HEK293T (cell line): ENCODE results near the gene ZNF639.

Experiments used
- CTCF ChIA-PET: fragments of 350-600 bp; formaldehyde crosslinking; extraction: SDS; loops from one replicate; lab custom pipeline; 2021; ENCODE audit warnings: antibody characterized with exemption, inconsistent platforms; lab: Yijun Ruan, JAX
- POLR2A ChIA-PET: fragments of 350-600 bp; formaldehyde crosslinking; extraction: SDS; loops from one replicate; lab custom pipeline; 2020; ENCODE audit warnings: antibody characterized with exemption, inconsistent platforms; lab: Yijun Ruan, JAX
- DNase-seq: peaks from one replicate; pipeline ENCODE4 v3.0.0; 2012; ENCODE audit warnings: mixed read lengths; ENCODE audit errors: extremely low spot score
- ARNT ChIP-seq: fragments of 450-650 bp; IDR thresholded peaks from 2 replicates; pipeline ENCODE4 v1.6.1; 2017; ENCODE audit warnings: mild to moderate bottlenecking
- BHLHE40 ChIP-seq: fragments of 450-650 bp; IDR thresholded peaks from 2 replicates; pipeline ENCODE4 v1.6.1; 2016; ENCODE audit warnings: mild to moderate bottlenecking, moderate library complexity, borderline replicate concordance
- CTBP1 ChIP-seq: fragments of 450-650 bp; IDR thresholded peaks from 2 replicates; pipeline ENCODE4 v1.6.1; 2016; ENCODE audit warnings: borderline replicate concordance
- ELF4 ChIP-seq: fragments of 450-650 bp; IDR thresholded peaks from 2 replicates; pipeline ENCODE4 v1.6.1; 2017; ENCODE audit warnings: antibody characterized with exemption
- FOXA1 ChIP-seq: fragments of 450-650 bp; IDR thresholded peaks from 2 replicates; pipeline ENCODE4 v1.6.1; 2016; ENCODE audit warnings: mild to moderate bottlenecking
- FOXK2 ChIP-seq: fragments of 450-650 bp; IDR thresholded peaks from 2 replicates; pipeline ENCODE4 v1.6.1; 2016; ENCODE audit warnings: mild to moderate bottlenecking
- FOXM1 ChIP-seq: fragments of 450-650 bp; IDR thresholded peaks from 2 replicates; pipeline ENCODE4 v1.6.1; 2017; ENCODE audit warnings: mild to moderate bottlenecking, borderline replicate concordance
- HDGF ChIP-seq: fragments of 450-650 bp; IDR thresholded peaks from 2 replicates; pipeline ENCODE4 v1.6.1; 2017; ENCODE audit warnings: antibody characterized with exemption, borderline replicate concordance
- L3MBTL2 ChIP-seq: fragments of 450-650 bp; conservative IDR thresholded peaks from 2 replicates; pipeline ENCODE4 v1.6.1; 2016; ENCODE audit warnings: mild to moderate bottlenecking
- LEF1 ChIP-seq: fragments of 450-650 bp; IDR thresholded peaks from 2 replicates; pipeline ENCODE4 v1.6.1; 2017; ENCODE audit warnings: mild to moderate bottlenecking, borderline replicate concordance
- NFRKB ChIP-seq: fragments of 450-650 bp; IDR thresholded peaks from 2 replicates; pipeline ENCODE4 v1.6.1; 2016; ENCODE audit warnings: mild to moderate bottlenecking, moderate library complexity
- SP1 ChIP-seq: fragments of 450-650 bp; IDR thresholded peaks from 2 replicates; pipeline ENCODE4 v1.6.1; 2017
- SUZ12 ChIP-seq: fragments of 450-650 bp; IDR thresholded peaks from 2 replicates; pipeline ENCODE4 v1.6.1; 2016; ENCODE audit warnings: mild to moderate bottlenecking
- TARDBP ChIP-seq: fragments of 450-650 bp; IDR thresholded peaks from 2 replicates; pipeline ENCODE4 v1.6.1; 2016
- ZNF384 ChIP-seq: fragments of 450-650 bp; IDR thresholded peaks from 2 replicates; pipeline ENCODE4 v1.6.1; 2016
- TF ChIP-seq, protein P1 (sequence below): fragments of 450-650 bp; IDR thresholded peaks from 2 replicates; pipeline ENCODE4 v1.6.1; 2016

ZNF639 gene

DNA sequence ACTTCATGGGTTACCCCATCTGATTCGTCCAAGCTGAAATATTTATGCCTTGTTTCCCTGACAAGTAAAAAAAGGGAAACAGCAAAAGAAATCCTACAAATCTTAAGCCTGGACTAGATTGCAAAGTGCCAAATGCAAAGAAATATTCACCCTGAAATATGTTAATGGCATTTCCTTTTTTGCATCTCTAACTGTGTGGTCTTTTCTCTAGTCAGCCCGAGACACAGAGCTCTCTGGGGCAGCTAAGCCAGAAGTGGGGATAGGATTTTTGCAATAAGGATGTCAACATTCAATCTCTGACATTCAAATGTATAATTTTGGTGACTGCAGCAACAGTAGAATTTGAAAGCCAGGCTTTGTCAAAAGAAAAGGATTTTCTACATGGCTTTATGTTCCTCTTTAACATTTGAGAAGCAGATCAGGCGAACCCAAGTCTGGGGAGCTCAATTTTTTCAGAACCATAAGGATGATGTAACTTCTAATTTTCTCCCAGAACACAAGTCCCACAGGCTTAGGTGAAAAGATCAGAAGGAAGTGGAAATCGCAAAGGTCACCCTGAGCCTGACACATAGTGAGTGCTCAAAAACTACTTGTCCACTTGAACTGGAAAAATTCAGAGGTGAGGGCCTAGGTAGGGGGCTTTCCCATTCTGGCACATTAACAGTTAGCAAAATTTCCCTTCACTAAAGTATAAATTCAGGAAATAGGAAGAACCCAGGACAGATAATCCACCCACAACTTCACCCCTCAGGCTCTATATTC, 43.7 kb upstream of the ZNF639 start:
- POLR2A ChIA-PET: no interaction called here
- CTCF ChIA-PET: interaction anchor here (0.6 to 0.7 kb wide), 2 partner anchors 10 to 18 kb away, joined by 3 read pairs; no protein-coding TSS in a partner anchor
- no peak for TF ChIP-seq NFRKB
- TF ChIP-seq ZNF384: no peak
- no peak for TF ChIP-seq FOXA1
- no peak for TF ChIP-seq FOXK2
- TF ChIP-seq ARNT: no peak
- TF ChIP-seq FOXM1: no peak
- TF ChIP-seq SP1: no peak
- TF ChIP-seq L3MBTL2: no peak
- TF ChIP-seq, protein P1, sequence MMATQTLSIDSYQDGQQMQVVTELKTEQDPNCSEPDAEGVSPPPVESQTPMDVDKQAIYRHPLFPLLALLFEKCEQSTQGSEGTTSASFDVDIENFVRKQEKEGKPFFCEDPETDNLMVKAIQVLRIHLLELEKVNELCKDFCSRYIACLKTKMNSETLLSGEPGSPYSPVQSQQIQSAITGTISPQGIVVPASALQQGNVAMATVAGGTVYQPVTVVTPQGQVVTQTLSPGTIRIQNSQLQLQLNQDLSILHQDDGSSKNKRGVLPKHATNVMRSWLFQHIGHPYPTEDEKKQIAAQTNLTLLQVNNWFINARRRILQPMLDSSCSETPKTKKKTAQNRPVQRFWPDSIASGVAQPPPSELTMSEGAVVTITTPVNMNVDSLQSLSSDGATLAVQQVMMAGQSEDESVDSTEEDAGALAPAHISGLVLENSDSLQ: no peak
- TF ChIP-seq SUZ12: no peak
- TF ChIP-seq LEF1: no peak
- no peak for TF ChIP-seq CTBP1
- TF ChIP-seq HDGF: no peak
- TF ChIP-seq ELF4: no peak
- DNase-seq: no peak

- DNase-seq: no peak
- ChIA-PET CTCF (interaction anchor here (0.7 kb wide), 1 partner anchor 9 kb away, joined by 3 read pairs; no protein-coding TSS in a partner anchor), POLR2A (no interaction called here)
- TF ChIP-seq FOXM1: no peak
- no peak for TF ChIP-seq FOXA1
- TF ChIP-seq, protein P1: no peak
- TF ChIP-seq HDGF: no peak
- TF ChIP-seq BHLHE40: no peak
- TF ChIP-seq LEF1: no peak
- no peak for TF ChIP-seq CTBP1
- TF ChIP-seq ARNT: no peak
- TF ChIP-seq TARDBP: no peak
- no peak for TF ChIP-seq SUZ12
- no peak for TF ChIP-seq L3MBTL2
- no peak for TF ChIP-seq SP1
- TF ChIP-seq ELF4: no peak
- no peak for TF ChIP-seq FOXK2
- TF ChIP-seq NFRKB: no peak
These were observed 43.0 kb upstream of the ZNF639 start for GRCh38 chr3:179279837-179280236.

DNA sequence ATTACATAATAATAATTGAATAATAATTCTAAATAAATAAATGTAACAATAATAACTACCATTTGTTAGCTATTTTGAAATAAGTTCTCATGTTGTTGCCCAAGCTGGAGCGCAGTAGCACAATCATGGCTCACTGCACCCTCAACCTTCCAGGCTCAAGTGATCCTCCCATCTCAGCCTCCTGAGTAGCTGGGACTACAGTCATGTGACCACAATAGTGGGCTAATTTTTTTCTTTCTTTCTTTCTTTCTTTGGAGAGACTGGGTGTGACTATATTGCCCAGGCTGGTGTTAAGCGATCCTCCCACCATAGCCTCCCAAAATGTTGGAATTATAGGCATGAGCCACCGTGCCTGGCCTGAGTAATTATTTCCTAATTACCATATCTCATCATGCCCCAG, 41.0 kb upstream of the ZNF639 start:
- ChIA-PET CTCF (no interaction called here), POLR2A (no interaction called here)
- TF ChIP-seq LEF1 (no peak), CTBP1 (no peak), BHLHE40 (no peak), ZNF384 (no peak), FOXK2 (no peak), FOXM1 (no peak), FOXA1 (no peak), L3MBTL2 (no peak), HDGF (no peak), ARNT (no peak), SUZ12 (no peak), TARDBP (no peak), SP1 (no peak), ELF4 (no peak), NFRKB (no peak)
- TF ChIP-seq, protein P1: no peak
- DNase-seq: no peak

DNA sequence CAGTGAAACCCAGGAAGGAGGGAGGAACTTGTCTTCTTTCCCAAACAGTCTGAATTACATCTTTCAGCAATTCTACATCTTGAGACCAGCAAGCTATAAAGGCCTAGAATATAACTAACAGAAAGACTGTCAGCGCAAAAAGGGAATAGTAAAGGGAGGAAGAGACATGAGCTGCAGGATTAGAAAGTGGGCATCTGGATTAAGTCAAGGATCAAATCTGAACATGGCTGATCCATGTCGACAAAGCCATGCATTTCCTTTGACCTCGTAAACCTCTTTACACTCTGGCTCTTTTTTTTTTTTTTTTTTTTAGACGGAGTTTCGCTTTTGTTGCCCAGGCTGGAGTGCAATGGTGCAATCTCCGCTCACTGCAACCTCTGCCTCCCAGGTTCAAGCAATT, 36.5 kb upstream of the ZNF639 start:
- POLR2A ChIA-PET: no interaction called here
- CTCF ChIA-PET: no interaction called here
- TF ChIP-seq NFRKB: no peak
- no peak for TF ChIP-seq HDGF
- no peak for TF ChIP-seq FOXA1
- TF ChIP-seq BHLHE40: no peak
- TF ChIP-seq LEF1: no peak
- TF ChIP-seq SUZ12: no peak
- TF ChIP-seq FOXK2: no peak
- TF ChIP-seq, protein P1: no peak
- DNase-seq: no peak

DNA sequence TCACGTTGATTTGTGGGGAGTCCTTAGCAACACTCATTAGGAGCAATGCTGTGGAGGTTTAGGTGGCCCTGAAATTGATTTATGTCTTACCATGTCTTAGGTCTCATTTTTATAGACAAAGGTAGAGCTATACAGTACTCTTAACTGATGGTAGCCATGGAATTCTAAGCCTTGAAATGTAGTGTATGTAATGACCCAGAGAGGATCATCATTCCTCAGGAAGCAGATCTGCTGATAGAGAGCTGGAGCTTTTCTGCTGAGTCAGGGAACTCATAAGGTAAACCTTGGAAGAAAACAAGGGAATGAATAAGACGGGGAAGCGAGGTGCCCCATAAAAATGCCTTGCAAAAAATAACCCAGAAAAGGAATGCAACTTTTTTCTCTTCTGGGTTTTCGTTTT, 34.0 kb upstream of the ZNF639 start:
- CTCF ChIA-PET: interaction anchor here (0.9 kb wide), 1 partner anchor 10 kb away, joined by 3 read pairs; no protein-coding TSS in a partner anchor
- POLR2A ChIA-PET: no interaction called here

More for the DNA sequence above, 34.0 kb upstream of the ZNF639 start:
- TF ChIP-seq SUZ12: no peak
- TF ChIP-seq NFRKB: no peak
- no peak for TF ChIP-seq FOXM1
- no peak for TF ChIP-seq L3MBTL2
- TF ChIP-seq HDGF: no peak
- TF ChIP-seq FOXK2: no peak
- TF ChIP-seq TARDBP: no peak
- TF ChIP-seq BHLHE40: no peak
- TF ChIP-seq LEF1: no peak
- no peak for TF ChIP-seq CTBP1
- no peak for TF ChIP-seq ZNF384
- TF ChIP-seq ARNT: no peak
- no peak for TF ChIP-seq ELF4
- TF ChIP-seq, protein P1: no peak
- TF ChIP-seq FOXA1: no peak
- no peak for TF ChIP-seq SP1
- no peak for DNase-seq
